Neural crest cell (in vitro differentiated cells): ENCODE results near the gene TMBIM4. TPM values are rescaled to one million over a fixed set of nuclear protein-coding genes. Genes with fewer than 3 reads are reported as not detected.
"Not testable (repeated sequence)": the region's sequence is repeated elsewhere in the genome, so short reads cannot be mapped to it uniquely, and the experiment has no call there.

Experiments
- DNase-seq: peaks from one replicate; pipeline ENCODE4 v3.0.0; 2021; ENCODE audit warnings: low read depth, mixed read lengths, low spot score
- H3K27ac Mint-ChIP-seq: one replicate; pipeline ENCODE4 v1.8.0; 2021; ENCODE audit warnings: mild to moderate bottlenecking, mixed read lengths; ENCODE audit not compliant: unreplicated experiment
- H3K27me3 Mint-ChIP-seq: 2 replicates; pipeline ENCODE4 v1.8.0; 2021; ENCODE audit warnings: low read depth, mild to moderate bottlenecking, mixed read lengths
- H3K36me3 Mint-ChIP-seq: 2 replicates; pipeline ENCODE4 v1.8.0; 2021; ENCODE audit warnings: low read depth, mild to moderate bottlenecking, mixed read lengths
- H3K4me1 Mint-ChIP-seq: 2 replicates; pipeline ENCODE4 v1.8.0; 2021; ENCODE audit warnings: mixed read lengths
- H3K4me3 Mint-ChIP-seq: one replicate; pipeline ENCODE4 v1.8.0; 2021; ENCODE audit warnings: mild to moderate bottlenecking, mixed read lengths
- H3K9me3 Mint-ChIP-seq: 2 replicates; pipeline ENCODE4 v1.8.0; 2021; ENCODE audit warnings: mixed read lengths
- total RNA-seq: library from RNA; stranded (reverse); gene quantifications from 2 replicates; pipeline ENCODE4 v1.2.1, GENCODE V29; 2021
- TF ChIP-seq, protein P1 (sequence below): fragments of 200-600 bp; sonication (generic); conservative IDR thresholded peaks from 2 replicates; pipeline ENCODE4 v1.5.0; 2021; ENCODE audit warnings: antibody characterized with exemption, mild to moderate bottlenecking

The TMBIM4 gene
- total RNA-seq, 1 donor from 2014 or later = 27.2 TPM

DNA sequence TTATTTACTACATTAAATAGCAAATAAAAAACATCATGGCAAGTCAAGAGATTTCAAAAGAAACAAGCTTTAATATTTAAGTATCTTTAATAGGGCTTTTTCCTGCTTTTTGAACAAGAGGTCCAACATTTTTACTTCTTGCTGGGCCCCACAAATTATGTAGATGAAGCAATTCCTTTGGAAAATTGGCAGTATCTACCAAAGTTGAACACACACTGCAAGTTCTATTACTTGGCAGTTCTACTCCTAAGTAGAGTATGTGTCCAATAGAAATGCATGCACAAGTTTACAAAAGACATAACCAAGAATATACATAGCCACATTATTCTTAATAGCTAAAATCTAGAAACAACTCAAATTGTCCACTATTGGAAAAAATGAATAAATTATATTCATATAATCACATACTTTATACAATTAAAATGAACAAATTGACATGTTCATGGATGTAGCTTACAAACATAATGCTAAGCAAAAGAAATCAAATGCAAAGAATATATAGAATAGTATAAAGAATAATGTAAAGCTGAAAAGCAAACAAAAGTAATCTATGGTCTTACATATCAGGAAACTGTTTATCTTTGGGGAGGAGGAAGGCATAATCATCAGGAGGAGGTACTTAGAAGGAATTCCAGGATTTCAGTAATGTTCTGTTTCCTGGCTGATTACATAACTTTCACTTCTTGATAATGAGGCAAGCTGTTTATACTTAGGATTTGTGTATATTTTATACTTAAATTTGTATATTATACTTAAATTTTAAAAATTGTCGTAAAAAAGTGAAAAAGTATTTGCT lies 6.5 kb upstream of the TMBIM4 start:
- no peaks in the 10 kb centered on the region for H3K4me1 Mint-ChIP-seq
- no peak overlapping the region for H3K4me3 Mint-ChIP-seq
- H3K27ac Mint-ChIP-seq = no peak overlapping the region
- no peaks in the 10 kb centered on the region for H3K36me3 Mint-ChIP-seq
- TF ChIP-seq, protein P1, sequence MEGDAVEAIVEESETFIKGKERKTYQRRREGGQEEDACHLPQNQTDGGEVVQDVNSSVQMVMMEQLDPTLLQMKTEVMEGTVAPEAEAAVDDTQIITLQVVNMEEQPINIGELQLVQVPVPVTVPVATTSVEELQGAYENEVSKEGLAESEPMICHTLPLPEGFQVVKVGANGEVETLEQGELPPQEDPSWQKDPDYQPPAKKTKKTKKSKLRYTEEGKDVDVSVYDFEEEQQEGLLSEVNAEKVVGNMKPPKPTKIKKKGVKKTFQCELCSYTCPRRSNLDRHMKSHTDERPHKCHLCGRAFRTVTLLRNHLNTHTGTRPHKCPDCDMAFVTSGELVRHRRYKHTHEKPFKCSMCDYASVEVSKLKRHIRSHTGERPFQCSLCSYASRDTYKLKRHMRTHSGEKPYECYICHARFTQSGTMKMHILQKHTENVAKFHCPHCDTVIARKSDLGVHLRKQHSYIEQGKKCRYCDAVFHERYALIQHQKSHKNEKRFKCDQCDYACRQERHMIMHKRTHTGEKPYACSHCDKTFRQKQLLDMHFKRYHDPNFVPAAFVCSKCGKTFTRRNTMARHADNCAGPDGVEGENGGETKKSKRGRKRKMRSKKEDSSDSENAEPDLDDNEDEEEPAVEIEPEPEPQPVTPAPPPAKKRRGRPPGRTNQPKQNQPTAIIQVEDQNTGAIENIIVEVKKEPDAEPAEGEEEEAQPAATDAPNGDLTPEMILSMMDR = no peak
- H3K27me3 Mint-ChIP-seq = peaks cover 30% of the 10 kb centered on the region
- peaks cover 2% of the 10 kb centered on the region for H3K9me3 Mint-ChIP-seq
- DNase-seq = no peak

DNA sequence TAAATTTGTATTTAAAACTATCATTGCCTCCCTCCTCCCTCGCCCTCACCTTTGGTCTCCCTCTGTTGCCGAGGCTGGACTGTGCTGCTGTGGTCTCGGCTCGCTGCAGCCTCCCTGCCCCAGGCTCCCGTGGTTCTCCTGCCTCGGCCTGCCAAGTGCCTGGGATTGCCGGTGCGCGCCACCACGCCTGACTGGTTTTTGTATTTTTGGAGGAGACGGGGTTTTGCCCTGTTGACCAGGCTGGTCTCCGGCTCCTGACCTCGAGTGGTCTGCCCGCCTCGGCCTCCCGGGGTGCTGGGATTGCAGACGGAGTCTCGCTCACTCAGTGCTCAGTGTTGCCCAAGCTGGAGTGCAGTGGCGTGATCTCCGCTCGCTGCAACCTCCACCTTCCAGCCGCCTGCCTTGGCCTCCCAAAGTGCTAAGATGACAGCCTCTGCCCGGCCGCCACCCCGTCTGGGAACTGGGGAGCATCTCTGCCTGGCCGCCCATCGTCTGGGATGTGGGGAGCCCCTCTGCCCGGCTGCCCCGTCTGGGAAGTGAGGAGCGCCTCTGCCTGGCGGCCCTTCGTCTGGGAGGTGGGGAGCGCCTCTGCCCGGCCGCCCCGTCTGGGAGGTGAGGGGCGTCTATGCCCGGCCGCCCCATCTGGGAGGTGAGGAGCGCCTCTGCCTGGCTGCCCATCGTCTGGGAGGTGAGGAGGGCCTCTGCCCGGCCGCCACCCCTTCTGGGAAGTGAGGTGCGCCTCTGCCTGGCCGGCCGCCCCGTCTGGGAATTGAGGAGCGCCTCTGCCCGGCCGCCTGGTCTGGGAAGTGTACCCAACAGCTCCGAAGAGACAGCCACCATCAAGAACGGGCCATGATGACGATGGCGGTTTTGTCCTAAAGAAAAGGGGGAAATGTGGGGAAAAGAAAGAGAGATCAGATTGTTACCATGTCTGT lies 4.9 kb upstream of the TMBIM4 start:
- not testable (repeated sequence) for H3K36me3 Mint-ChIP-seq, H3K27ac Mint-ChIP-seq, H3K4me3 Mint-ChIP-seq, H3K9me3 Mint-ChIP-seq, DNase-seq, H3K4me1 Mint-ChIP-seq
- H3K27me3 Mint-ChIP-seq = peaks cover 30% of the 10 kb centered on the region

DNA sequence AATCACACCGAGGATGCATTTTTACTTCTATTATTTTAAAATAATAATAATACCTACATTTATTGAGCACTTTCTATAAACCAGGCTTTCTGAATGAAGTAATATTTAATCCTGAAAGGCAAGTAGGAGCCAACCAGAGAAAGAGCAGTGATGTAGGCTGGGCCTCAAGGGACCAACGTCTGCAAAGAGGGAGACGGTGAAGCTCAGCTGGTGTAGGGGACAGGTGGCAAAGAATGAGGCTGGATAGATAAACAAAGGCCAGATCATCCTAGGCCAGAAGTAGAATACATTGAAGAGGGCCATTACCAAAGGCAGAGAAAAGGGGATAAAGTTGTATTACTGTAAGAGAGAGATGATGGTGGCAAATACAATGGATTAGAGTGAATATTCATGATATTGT lies 810 bp upstream of the TMBIM4 start:
- H3K4me3 Mint-ChIP-seq = peak overlapping the region; percentile 35
- DNase-seq = no peak
- H3K27ac Mint-ChIP-seq = no peak overlapping the region
- H3K9me3 Mint-ChIP-seq = peaks cover 6% of the 10 kb centered on the region
- H3K36me3 Mint-ChIP-seq = peaks cover 11% of the 10 kb centered on the region
- peaks cover 10% of the 10 kb centered on the region for H3K4me1 Mint-ChIP-seq
- H3K27me3 Mint-ChIP-seq = peaks cover 3% of the 10 kb centered on the region
- TF ChIP-seq, protein P1 = no peak

DNA sequence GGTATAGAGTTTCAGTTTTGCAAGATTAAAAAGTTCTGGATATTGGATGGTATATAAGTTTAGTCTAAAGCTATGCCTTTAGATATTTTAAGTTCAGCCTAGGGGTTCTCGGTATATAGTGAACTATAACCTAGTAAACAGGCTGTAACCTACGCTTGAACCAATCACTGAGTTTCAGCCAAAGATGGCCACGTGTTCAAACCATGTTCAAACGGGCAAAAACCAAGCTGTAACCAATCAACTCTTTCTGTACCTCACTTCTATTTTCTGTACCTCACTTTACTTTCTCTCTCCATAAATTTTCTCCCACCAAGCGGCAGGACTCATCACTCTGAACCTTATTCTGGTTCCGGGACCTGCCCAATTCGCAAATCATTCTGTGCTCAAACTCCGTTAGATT lies 1.4 kb downstream of the TMBIM4 start:
- Mint-ChIP-seq H3K36me3 (peaks cover 24% of the 10 kb centered on the region), H3K4me3 (peak overlapping the region; percentile 88), H3K9me3 (peaks cover 16% of the 10 kb centered on the region), H3K4me1 (peaks cover 10% of the 10 kb centered on the region), H3K27me3 (no peaks in the 10 kb centered on the region), H3K27ac (no peak overlapping the region)
- no peak for DNase-seq
- TF ChIP-seq, protein P1 = no peak

DNA sequence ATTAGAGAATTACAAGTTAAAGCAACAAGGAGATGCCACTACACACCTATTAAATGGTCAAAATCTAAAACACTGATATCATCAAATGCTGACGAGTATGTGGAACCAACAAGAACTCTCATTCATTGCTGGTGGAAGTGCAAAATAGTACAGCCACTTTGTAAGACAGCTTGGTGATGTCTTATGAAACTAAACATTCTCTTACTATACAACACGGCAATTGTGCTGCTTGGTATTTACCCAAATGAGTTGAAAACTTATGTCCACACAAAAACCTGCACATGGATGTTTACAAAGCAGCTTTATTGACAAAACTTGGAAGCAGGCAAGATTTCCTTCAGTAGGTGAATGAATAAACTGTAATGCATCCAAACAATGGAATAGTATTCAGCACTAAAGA lies 3.2 kb downstream of the TMBIM4 start:
- peaks cover 14% of the 10 kb centered on the region for H3K9me3 Mint-ChIP-seq
- H3K27me3 Mint-ChIP-seq = no peaks in the 10 kb centered on the region
- H3K36me3 Mint-ChIP-seq = peaks cover 27% of the 10 kb centered on the region
- DNase-seq = no peak
- H3K27ac Mint-ChIP-seq = no peak overlapping the region
- TF ChIP-seq, protein P1 = no peak
- H3K4me1 Mint-ChIP-seq = peaks cover 10% of the 10 kb centered on the region
- H3K4me3 Mint-ChIP-seq = no peak overlapping the region
